ENCODE measurements around the gene SPC25. TPM values are rescaled to one million over a fixed set of nuclear protein-coding genes. Genes with fewer than 3 reads are reported as not detected.

Gene SPC25
- total and polyA plus RNA-seq, 9 of the 15 experiments (the other 6 are each of a cell fraction or from before 2014, with no cell fraction given) = 44.8 to 100 (median 75.0) TPM

DNA sequence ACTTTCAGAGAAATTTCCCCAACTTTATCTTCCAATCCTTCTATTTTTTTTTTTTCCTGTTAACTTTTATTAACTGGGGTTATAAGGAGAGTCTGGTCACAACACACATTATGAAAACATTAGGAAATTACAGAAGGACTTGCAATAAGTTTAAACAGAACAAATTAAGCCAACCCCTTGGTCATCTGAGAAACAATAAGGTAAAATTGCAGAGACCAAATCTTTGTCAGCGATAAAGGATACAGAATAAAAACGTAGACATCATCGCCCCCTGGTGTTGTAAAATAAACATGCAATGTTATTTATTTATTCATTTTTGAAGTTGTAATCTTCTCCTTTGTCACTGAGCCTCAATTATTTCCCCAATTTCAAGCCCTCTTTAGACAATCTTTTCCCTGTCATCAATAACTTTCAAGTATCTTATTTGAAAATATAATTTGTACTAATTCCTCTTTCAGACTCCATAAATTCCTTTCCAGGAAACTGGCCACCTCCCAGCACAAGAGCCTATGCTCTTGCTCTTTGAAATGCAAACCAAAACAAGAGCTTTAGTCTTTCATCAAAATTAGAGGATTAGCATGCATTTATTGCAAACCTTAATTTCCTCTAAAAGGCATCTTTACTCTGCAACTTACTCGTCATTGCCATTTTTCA lies 30.4 kb upstream of the SPC25 start (continued):
- TF ChIP-seq HCFC1 (IDR thresholded peaks at IDR 0.05; ENCODE audit: low read depth, low read length) (no peak), PPARD (CRISPR knock-in tag; IDR thresholded peaks at IDR 0.05) (no peak), RBM22 (IDR thresholded peaks at IDR 0.05; ENCODE audit: low read depth, low read length, poor library complexity, severe bottlenecking) (no peak), KDM5B (IDR thresholded peaks at IDR 0.05; ENCODE audit: insufficient replicate concordance, low read depth, low read length) (no peak), POLR3G (IDR thresholded peaks at IDR 0.05; ENCODE audit: extremely low read depth, insufficient read length, insufficient replicate concordance) (no peak), ZNF316 (IDR thresholded peaks at IDR 0.05) (peak; percentile 41; the same call in 1 of the 2 replicates), KLF13 (tag; IDR thresholded peaks at IDR 0.05; ENCODE audit: borderline replicate concordance, low read depth) (no peak), RCOR1 (IDR thresholded peaks at IDR 0.05; ENCODE audit: borderline replicate concordance in 1 of 2, low read depth in 2 of 2, low read length in 2 of 2) (peak in 1 of 2 experiments; percentile 52; a peak in 1 of 4 replicates), KLF1 (tag; IDR thresholded peaks at IDR 0.05) (no peak), IFI16 (CRISPR knock-in tag; IDR thresholded peaks at IDR 0.05) (no peak), CREM (IDR thresholded peaks at IDR 0.05; ENCODE audit: low read depth) (no peak), ELF4 (CRISPR knock-in tag; IDR thresholded peaks at IDR 0.05) (no peak), ZNF384 (IDR thresholded peaks at IDR 0.05; ENCODE audit: low read depth, low read length) (0 out of 2 replicates have a peak, but pooled peaks have one; percentile 29), BRD4 (IDR thresholded peaks at IDR 0.05) (no peak), SMARCB1 (IDR thresholded peaks at IDR 0.05; ENCODE audit: insufficient read length, low read depth) (no peak), ZNF436 (CRISPR knock-in tag; IDR thresholded peaks at IDR 0.05) (no peak), ZNF644 (tag; IDR thresholded peaks at IDR 0.05; ENCODE audit: low read depth) (no peak)
- TF ChIP-seq, protein P1, sequence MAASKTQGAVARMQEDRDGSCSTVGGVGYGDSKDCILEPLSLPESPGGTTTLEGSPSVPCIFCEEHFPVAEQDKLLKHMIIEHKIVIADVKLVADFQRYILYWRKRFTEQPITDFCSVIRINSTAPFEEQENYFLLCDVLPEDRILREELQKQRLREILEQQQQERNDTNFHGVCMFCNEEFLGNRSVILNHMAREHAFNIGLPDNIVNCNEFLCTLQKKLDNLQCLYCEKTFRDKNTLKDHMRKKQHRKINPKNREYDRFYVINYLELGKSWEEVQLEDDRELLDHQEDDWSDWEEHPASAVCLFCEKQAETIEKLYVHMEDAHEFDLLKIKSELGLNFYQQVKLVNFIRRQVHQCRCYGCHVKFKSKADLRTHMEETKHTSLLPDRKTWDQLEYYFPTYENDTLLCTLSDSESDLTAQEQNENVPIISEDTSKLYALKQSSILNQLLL (CRISPR knock-in tag; IDR thresholded peaks at IDR 0.05; ENCODE audit: borderline replicate concordance) = no peak
- TF ChIP-seq, protein P2, sequence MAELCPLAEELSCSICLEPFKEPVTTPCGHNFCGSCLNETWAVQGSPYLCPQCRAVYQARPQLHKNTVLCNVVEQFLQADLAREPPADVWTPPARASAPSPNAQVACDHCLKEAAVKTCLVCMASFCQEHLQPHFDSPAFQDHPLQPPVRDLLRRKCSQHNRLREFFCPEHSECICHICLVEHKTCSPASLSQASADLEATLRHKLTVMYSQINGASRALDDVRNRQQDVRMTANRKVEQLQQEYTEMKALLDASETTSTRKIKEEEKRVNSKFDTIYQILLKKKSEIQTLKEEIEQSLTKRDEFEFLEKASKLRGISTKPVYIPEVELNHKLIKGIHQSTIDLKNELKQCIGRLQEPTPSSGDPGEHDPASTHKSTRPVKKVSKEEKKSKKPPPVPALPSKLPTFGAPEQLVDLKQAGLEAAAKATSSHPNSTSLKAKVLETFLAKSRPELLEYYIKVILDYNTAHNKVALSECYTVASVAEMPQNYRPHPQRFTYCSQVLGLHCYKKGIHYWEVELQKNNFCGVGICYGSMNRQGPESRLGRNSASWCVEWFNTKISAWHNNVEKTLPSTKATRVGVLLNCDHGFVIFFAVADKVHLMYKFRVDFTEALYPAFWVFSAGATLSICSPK (IDR thresholded peaks at IDR 0.05; ENCODE audit: borderline replicate concordance) = no peak
- TF ChIP-seq, protein P3, sequence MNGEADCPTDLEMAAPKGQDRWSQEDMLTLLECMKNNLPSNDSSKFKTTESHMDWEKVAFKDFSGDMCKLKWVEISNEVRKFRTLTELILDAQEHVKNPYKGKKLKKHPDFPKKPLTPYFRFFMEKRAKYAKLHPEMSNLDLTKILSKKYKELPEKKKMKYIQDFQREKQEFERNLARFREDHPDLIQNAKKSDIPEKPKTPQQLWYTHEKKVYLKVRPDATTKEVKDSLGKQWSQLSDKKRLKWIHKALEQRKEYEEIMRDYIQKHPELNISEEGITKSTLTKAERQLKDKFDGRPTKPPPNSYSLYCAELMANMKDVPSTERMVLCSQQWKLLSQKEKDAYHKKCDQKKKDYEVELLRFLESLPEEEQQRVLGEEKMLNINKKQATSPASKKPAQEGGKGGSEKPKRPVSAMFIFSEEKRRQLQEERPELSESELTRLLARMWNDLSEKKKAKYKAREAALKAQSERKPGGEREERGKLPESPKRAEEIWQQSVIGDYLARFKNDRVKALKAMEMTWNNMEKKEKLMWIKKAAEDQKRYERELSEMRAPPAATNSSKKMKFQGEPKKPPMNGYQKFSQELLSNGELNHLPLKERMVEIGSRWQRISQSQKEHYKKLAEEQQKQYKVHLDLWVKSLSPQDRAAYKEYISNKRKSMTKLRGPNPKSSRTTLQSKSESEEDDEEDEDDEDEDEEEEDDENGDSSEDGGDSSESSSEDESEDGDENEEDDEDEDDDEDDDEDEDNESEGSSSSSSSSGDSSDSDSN (IDR thresholded peaks at IDR 0.05; ENCODE audit: borderline replicate concordance in 1 of 2, low read depth in 2 of 2, low read length in 2 of 2) = no peak
- TF ChIP-seq, protein P4, sequence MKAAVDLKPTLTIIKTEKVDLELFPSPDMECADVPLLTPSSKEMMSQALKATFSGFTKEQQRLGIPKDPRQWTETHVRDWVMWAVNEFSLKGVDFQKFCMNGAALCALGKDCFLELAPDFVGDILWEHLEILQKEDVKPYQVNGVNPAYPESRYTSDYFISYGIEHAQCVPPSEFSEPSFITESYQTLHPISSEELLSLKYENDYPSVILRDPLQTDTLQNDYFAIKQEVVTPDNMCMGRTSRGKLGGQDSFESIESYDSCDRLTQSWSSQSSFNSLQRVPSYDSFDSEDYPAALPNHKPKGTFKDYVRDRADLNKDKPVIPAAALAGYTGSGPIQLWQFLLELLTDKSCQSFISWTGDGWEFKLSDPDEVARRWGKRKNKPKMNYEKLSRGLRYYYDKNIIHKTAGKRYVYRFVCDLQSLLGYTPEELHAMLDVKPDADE (conservative IDR thresholded peaks at IDR 0.05; ENCODE audit: control insufficient read depth, low read depth, low read length) = no peak

Data from K562 (cell line).